Hepatocyte (in vitro differentiated cells): ENCODE results near the gene STOM.

Experiments
- EZH2 ChIP-seq: fragments of 200-600 bp; sonication (generic); IDR thresholded peaks from 2 replicates; pipeline ENCODE4 v1.6.1; 2016; ENCODE audit warnings: antibody characterized with exemption, mild to moderate bottlenecking, borderline replicate concordance
- TF ChIP-seq, protein P1 (sequence below): fragments of 200-600 bp; sonication (generic); IDR thresholded peaks from 2 replicates; pipeline ENCODE4 v1.5.1; 2016; ENCODE audit warnings: antibody characterized with exemption, mild to moderate bottlenecking; ENCODE audit not compliant: poor library complexity

GRCh38 chr9:121369595-121370265 lies at the start of gene STOM:
- TF ChIP-seq, protein P1, sequence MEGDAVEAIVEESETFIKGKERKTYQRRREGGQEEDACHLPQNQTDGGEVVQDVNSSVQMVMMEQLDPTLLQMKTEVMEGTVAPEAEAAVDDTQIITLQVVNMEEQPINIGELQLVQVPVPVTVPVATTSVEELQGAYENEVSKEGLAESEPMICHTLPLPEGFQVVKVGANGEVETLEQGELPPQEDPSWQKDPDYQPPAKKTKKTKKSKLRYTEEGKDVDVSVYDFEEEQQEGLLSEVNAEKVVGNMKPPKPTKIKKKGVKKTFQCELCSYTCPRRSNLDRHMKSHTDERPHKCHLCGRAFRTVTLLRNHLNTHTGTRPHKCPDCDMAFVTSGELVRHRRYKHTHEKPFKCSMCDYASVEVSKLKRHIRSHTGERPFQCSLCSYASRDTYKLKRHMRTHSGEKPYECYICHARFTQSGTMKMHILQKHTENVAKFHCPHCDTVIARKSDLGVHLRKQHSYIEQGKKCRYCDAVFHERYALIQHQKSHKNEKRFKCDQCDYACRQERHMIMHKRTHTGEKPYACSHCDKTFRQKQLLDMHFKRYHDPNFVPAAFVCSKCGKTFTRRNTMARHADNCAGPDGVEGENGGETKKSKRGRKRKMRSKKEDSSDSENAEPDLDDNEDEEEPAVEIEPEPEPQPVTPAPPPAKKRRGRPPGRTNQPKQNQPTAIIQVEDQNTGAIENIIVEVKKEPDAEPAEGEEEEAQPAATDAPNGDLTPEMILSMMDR = no peak
- no peak for TF ChIP-seq EZH2
